Measurements from ENCODE around the gene SETSIP. TPM values are rescaled to one million over a fixed set of nuclear protein-coding genes. Genes with fewer than 3 reads are reported as not detected.

Gene SETSIP
- total and polyA plus RNA-seq, 2 donors (not counting 1 experiment from before 2014, with no cell fraction given): not detected

DNA sequence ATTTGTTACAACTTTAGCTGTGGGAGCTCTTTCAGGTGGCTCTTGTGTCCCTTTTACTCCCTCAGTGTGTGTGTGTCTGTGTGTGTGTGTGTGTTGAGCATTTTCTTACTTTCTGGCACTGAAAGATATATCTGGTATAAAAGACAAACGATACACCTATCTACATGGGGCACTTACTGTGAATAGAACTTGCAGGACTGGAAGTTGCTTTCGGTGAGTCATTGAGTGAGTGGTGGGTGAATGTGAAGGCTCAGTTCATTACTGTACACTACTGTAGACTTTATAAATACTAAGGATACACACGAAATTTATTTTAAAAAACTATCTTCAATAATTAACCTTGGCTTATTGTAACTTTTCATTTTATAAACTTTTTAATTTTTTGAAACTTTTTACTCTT lies 43.6 kb upstream of the SETSIP start:
- no peaks in the 10 kb centered on the region for H3K9me3 ChIP-seq (ENCODE audit: control extremely low read depth in 1 of 3, control insufficient read depth in 2 of 3, insufficient read depth in 1 of 3, low read length in 2 of 3)
- no peak overlapping the region for H2AFZ ChIP-seq (ENCODE audit: insufficient read depth, low read depth, low read length, poor library complexity, severe bottlenecking)
- no peaks in the 10 kb centered on the region for H3K27me3 ChIP-seq (replicated peaks in 1 of 4; ENCODE audit: control extremely low read depth in 1 of 4, control insufficient read depth in 3 of 4, insufficient read depth in 4 of 4, low read length in 3 of 4)
- no peak overlapping the region for H3K4me3 Mint-ChIP-seq
- no peak for DNase-seq
- intact Hi-C loops (cut with micrococcal nuclease): no loop called here
- no peak overlapping the region for H3K27ac Mint-ChIP-seq
- POLR2A ChIA-PET: no interaction called here
- no peaks in the 10 kb centered on the region for H3K4me1 ChIP-seq (ENCODE audit: control insufficient read depth in 2 of 2, insufficient read depth in 2 of 2, low read length in 2 of 2)
- H3K27me3 Mint-ChIP-seq: no peaks in the 10 kb centered on the region
- no peaks in the 10 kb centered on the region for H3K4me1 Mint-ChIP-seq
- no peaks in the 10 kb centered on the region for H3K79me2 ChIP-seq (ENCODE audit: control insufficient read depth, insufficient read depth, low read length)
- no peaks in the 10 kb centered on the region for H3K9me3 Mint-ChIP-seq (ENCODE audit: insufficient read depth)
- H4K20me1 ChIP-seq (ENCODE audit: control insufficient read depth, insufficient read depth, low read length, poor library complexity, severe bottlenecking): no peaks in the 10 kb centered on the region
- no peak overlapping the region for H3K4me2 ChIP-seq (replicated peaks; ENCODE audit: low read depth, low read length, poor library complexity, severe bottlenecking)
- H3K36me3 ChIP-seq (replicated peaks in 1 of 2; ENCODE audit: control extremely low read depth in 1 of 2, control insufficient read depth in 1 of 2, extremely low read depth in 1 of 2, insufficient read depth in 2 of 2, low read length in 1 of 2): no peaks in the 10 kb centered on the region
- no peak for TF ChIP-seq EZH2 (IDR thresholded peaks at IDR 0.05; ENCODE audit: borderline replicate concordance, insufficient read depth, low read depth, low read length, poor library complexity, severe bottlenecking)
- TF ChIP-seq, protein P1, sequence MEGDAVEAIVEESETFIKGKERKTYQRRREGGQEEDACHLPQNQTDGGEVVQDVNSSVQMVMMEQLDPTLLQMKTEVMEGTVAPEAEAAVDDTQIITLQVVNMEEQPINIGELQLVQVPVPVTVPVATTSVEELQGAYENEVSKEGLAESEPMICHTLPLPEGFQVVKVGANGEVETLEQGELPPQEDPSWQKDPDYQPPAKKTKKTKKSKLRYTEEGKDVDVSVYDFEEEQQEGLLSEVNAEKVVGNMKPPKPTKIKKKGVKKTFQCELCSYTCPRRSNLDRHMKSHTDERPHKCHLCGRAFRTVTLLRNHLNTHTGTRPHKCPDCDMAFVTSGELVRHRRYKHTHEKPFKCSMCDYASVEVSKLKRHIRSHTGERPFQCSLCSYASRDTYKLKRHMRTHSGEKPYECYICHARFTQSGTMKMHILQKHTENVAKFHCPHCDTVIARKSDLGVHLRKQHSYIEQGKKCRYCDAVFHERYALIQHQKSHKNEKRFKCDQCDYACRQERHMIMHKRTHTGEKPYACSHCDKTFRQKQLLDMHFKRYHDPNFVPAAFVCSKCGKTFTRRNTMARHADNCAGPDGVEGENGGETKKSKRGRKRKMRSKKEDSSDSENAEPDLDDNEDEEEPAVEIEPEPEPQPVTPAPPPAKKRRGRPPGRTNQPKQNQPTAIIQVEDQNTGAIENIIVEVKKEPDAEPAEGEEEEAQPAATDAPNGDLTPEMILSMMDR (IDR thresholded peaks at IDR 0.05): no peak
- no peak overlapping the region for H3K9ac ChIP-seq (ENCODE audit: low read length)
- no peak overlapping the region for H3K4me3 ChIP-seq (ENCODE audit: control extremely low read depth in 1 of 5, extremely low read depth in 1 of 5, insufficient read depth in 1 of 5, low read depth in 2 of 5, low read length in 4 of 5)
- no peak for ATAC-seq (ENCODE audit: low read depth)
- CTCF ChIA-PET: no interaction called here
- WGBS (ENCODE audit: insufficient coverage): no CpG with 5 or more reads among the region's 3 CpGs
- no peak overlapping the region for H3K27ac ChIP-seq (ENCODE audit: low read length in 2 of 2)

DNA sequence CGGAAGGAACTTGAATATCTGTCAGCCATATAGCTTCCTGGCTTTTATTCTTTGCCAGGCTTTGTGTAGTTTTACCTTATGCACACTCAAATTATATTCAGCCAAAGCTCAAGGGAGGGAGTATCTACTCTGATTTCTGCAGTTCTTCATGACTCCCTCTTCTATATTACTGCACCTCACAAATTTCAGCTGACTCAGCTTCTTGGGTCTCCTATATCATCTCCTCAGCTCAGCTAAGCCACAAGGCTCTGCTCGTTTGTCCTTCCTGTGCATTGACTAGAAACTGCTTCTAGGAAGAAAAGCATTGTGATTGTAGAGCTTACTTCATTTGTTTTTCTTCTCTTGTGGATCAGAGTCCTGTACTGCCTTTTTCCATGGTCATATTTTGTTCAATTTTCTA lies 42.3 kb upstream of the SETSIP start:
- Histone ChIP-seq H3K4me3 (ENCODE audit: control extremely low read depth in 1 of 5, extremely low read depth in 1 of 5, insufficient read depth in 1 of 5, low read depth in 2 of 5, low read length in 4 of 5) (no peak overlapping the region), H3K9me3 (ENCODE audit: control extremely low read depth in 1 of 3, control insufficient read depth in 2 of 3, insufficient read depth in 1 of 3, low read length in 2 of 3) (no peaks in the 10 kb centered on the region), H3K9ac (ENCODE audit: low read length) (no peak overlapping the region), H3K79me2 (ENCODE audit: control insufficient read depth, insufficient read depth, low read length) (no peaks in the 10 kb centered on the region), H3K27me3 (replicated peaks in 1 of 4; ENCODE audit: control extremely low read depth in 1 of 4, control insufficient read depth in 3 of 4, insufficient read depth in 4 of 4, low read length in 3 of 4) (no peaks in the 10 kb centered on the region), H3K36me3 (replicated peaks in 1 of 2; ENCODE audit: control extremely low read depth in 1 of 2, control insufficient read depth in 1 of 2, extremely low read depth in 1 of 2, insufficient read depth in 2 of 2, low read length in 1 of 2) (no peaks in the 10 kb centered on the region), H3K4me1 (ENCODE audit: control insufficient read depth in 2 of 2, insufficient read depth in 2 of 2, low read length in 2 of 2) (no peaks in the 10 kb centered on the region), H3K4me2 (replicated peaks; ENCODE audit: low read depth, low read length, poor library complexity, severe bottlenecking) (no peak overlapping the region), H4K20me1 (ENCODE audit: control insufficient read depth, insufficient read depth, low read length, poor library complexity, severe bottlenecking) (no peaks in the 10 kb centered on the region), H2AFZ (ENCODE audit: insufficient read depth, low read depth, low read length, poor library complexity, severe bottlenecking) (no peak overlapping the region), H3K27ac (ENCODE audit: low read length in 2 of 2) (no peak overlapping the region)
- TF ChIP-seq EZH2 (IDR thresholded peaks at IDR 0.05; ENCODE audit: borderline replicate concordance, insufficient read depth, low read depth, low read length, poor library complexity, severe bottlenecking): no peak
- TF ChIP-seq, protein P1 (IDR thresholded peaks at IDR 0.05): no peak
- CTCF ChIA-PET: no interaction called here
- ATAC-seq (ENCODE audit: low read depth): no peak
- WGBS (ENCODE audit: insufficient coverage): 56% methylated on average over 1 of the region's 2 CpGs
- no peak overlapping the region for H3K27ac Mint-ChIP-seq
- POLR2A ChIA-PET: no interaction called here
- no peaks in the 10 kb centered on the region for H3K9me3 Mint-ChIP-seq (ENCODE audit: insufficient read depth)
- no peaks in the 10 kb centered on the region for H3K4me1 Mint-ChIP-seq
- H3K27me3 Mint-ChIP-seq: no peaks in the 10 kb centered on the region
- H3K4me3 Mint-ChIP-seq: no peak overlapping the region
- no peak for DNase-seq
- intact Hi-C loops (cut with micrococcal nuclease): no loop called here

Data from B cell (primary cell).